Measurements from ENCODE around the gene ARFGAP1. TPM values are rescaled to one million over a fixed set of nuclear protein-coding genes. Genes with fewer than 3 reads are reported as not detected.

ARFGAP1 gene
- total RNA-seq, 1 donor from 2014 or later, result 96.3 TPM

- DNase-seq (ENCODE audit: low read depth), result no peak
These were observed 5.1 kb downstream of the ARFGAP1 start for GRCh38 chr20:63277466-63278272.

- DNase-seq (ENCODE audit: low read depth), result no peak
These were observed 6.0 kb downstream of the ARFGAP1 start for GRCh38 chr20:63278661-63279060.

- no peak for DNase-seq (ENCODE audit: low read depth)
These were observed 7.3 kb downstream of the ARFGAP1 start for GRCh38 chr20:63279931-63280330.

GRCh38 chr20:63280371-63280770 lies 7.8 kb downstream of the ARFGAP1 start:
- DNase-seq (ENCODE audit: low read depth), result no peak

- no peak for DNase-seq (ENCODE audit: low read depth)
These were observed 8.4 kb downstream of the ARFGAP1 start for GRCh38 chr20:63280929-63281545.

- DNase-seq (ENCODE audit: low read depth), result peak; percentile 89
These were observed 9.4 kb downstream of the ARFGAP1 start for GRCh38 chr20:63281742-63282665.

- no peak for DNase-seq (ENCODE audit: low read depth)
These were observed 10.3 kb downstream of the ARFGAP1 start for GRCh38 chr20:63282946-63283345.

GRCh38 chr20:63283397-63284082 lies 10.9 kb downstream of the ARFGAP1 start:
- no peak for DNase-seq (ENCODE audit: low read depth)

GRCh38 chr20:63284083-63284440 lies 11.4 kb downstream of the ARFGAP1 start:
- no peak for DNase-seq (ENCODE audit: low read depth)

GRCh38 chr20:63284544-63284949 lies 11.9 kb downstream of the ARFGAP1 start:
- no peak for DNase-seq (ENCODE audit: low read depth)

- no peak for DNase-seq (ENCODE audit: low read depth)
These were observed 12.4 kb downstream of the ARFGAP1 start for GRCh38 chr20:63284981-63285524.

GRCh38 chr20:63285636-63286615 lies 13.3 kb downstream of the ARFGAP1 start:
- no peak for DNase-seq (ENCODE audit: low read depth)

GRCh38 chr20:63286781-63287696 lies 14.4 kb downstream of the ARFGAP1 start:
- no peak for DNase-seq (ENCODE audit: low read depth)

GRCh38 chr20:63287697-63288580 lies 15.3 kb downstream of the ARFGAP1 start:
- no peak for DNase-seq (ENCODE audit: low read depth)

- no peak for DNase-seq (ENCODE audit: low read depth)
These were observed 16.1 kb downstream of the ARFGAP1 start for GRCh38 chr20:63288581-63289251.

- no peak for DNase-seq (ENCODE audit: low read depth)
These were observed 16.9 kb downstream of the ARFGAP1 start for GRCh38 chr20:63289311-63290135.
